Diencephalon (tissue), 1 donor: ENCODE results near the gene ZNF496. TPM values are rescaled to one million over a fixed set of nuclear protein-coding genes. Genes with fewer than 3 reads are reported as not detected.

Experiments
- small RNA-seq: library from RNA; depleted of rRNA; stranded (forward); fragments of <200 nt; gene quantifications from one replicate; pipeline ENCODE3, GENCODE V24; 2014
- total RNA-seq: library from RNA; depleted of rRNA; stranded (reverse); fragments of >200 nt; gene quantifications from one replicate; pipeline ENCODE4 v1.2.3, GENCODE V29; 2014

The ZNF496 gene
- 15.9 TPM for total RNA-seq

GRCh38 chr1:247331525-247332214, at the start of gene ZNF496:
TSS of gene ZNF496 (minus strand) at chr1:247331867. CDS start at chr1:247329578, 2,289 bp downstream.

GRCh38 chr1:247255772-247256171, 75.9 kb downstream of the ZNF496 start, which contains the start of gene VN1R5:
TSS of gene VN1R5 (plus strand) at chr1:247256072.

Small RNA genes lying within 50 kb of the gene (small RNA-seq; reads per million reads assigned to genes)
- not detected for gene RF00019

Other genes starting within 250 kb of the ZNF496 start
- 24.9 TPM for gene ZNF669, start 227.5 kb downstream of the ZNF496 start, total RNA-seq
- 176 TPM for gene ZNF124, start 159.8 kb downstream of the ZNF496 start, total RNA-seq
- gene VN1R5, start 75.8 kb downstream of the ZNF496 start, total RNA-seq, result not detected
- 1.8 TPM for gene NLRP3, start 84.3 kb upstream of the ZNF496 start, total RNA-seq
- not detected for gene OR2B11, start 126.2 kb upstream of the ZNF496 start, total RNA-seq
- gene OR2C3, start 204.6 kb upstream of the ZNF496 start, total RNA-seq, result 0.23 TPM
- gene GCSAML, start 217.3 kb upstream of the ZNF496 start, total RNA-seq, result 0.69 TPM